WI38 (cell line): ENCODE results near the gene ZNF445.

Experiments used
- H3K4me3 ChIP-seq: 2 replicates; pipeline ENCODE4 v1.5.1; 2011; ENCODE audit warnings: low read depth, mild to moderate bottlenecking, control low read depth, low read length
- TF ChIP-seq, protein P1 (sequence below): IDR thresholded peaks from 2 replicates; pipeline ENCODE4 v1.5.1; 2012; ENCODE audit warnings: low read depth, mild to moderate bottlenecking, control low read depth, low read length

Gene ZNF445

DNA sequence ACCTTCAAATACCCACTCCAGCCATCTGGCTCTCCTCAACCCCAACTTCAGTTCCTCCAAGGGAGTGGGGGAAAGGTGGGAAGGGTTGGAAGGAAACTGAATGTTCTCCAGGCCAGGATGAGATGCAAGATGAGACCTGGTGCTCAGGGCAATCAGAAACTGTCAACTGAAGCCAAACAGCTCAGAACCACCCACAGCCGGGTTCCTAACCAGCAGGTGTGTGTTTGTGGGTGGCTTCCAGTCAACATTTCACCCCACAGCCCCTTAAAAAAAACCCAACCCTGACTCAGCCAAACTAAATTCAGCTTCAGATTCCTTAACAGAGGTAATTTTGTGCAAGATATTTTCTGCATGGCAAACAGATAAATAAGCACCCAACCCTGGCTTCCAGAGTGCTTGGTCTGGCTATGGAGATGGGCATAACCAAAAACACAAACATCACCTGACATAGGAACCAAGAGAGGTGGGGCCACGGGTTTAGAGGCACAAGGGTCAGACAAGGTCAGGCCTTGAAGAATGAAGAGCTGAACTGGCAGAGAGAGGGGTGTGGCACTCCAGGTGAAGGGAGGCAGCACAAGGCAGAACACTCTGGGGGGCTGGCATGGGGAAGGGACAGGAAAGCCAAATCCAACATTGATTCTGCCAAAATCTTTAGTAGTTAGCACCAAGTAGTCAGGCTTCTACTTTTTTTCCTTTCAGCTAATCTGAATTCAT lies 34.7 kb downstream of the ZNF445 start:
- TF ChIP-seq, protein P1, sequence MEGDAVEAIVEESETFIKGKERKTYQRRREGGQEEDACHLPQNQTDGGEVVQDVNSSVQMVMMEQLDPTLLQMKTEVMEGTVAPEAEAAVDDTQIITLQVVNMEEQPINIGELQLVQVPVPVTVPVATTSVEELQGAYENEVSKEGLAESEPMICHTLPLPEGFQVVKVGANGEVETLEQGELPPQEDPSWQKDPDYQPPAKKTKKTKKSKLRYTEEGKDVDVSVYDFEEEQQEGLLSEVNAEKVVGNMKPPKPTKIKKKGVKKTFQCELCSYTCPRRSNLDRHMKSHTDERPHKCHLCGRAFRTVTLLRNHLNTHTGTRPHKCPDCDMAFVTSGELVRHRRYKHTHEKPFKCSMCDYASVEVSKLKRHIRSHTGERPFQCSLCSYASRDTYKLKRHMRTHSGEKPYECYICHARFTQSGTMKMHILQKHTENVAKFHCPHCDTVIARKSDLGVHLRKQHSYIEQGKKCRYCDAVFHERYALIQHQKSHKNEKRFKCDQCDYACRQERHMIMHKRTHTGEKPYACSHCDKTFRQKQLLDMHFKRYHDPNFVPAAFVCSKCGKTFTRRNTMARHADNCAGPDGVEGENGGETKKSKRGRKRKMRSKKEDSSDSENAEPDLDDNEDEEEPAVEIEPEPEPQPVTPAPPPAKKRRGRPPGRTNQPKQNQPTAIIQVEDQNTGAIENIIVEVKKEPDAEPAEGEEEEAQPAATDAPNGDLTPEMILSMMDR: no peak
- no peak overlapping the region for H3K4me3 ChIP-seq

DNA sequence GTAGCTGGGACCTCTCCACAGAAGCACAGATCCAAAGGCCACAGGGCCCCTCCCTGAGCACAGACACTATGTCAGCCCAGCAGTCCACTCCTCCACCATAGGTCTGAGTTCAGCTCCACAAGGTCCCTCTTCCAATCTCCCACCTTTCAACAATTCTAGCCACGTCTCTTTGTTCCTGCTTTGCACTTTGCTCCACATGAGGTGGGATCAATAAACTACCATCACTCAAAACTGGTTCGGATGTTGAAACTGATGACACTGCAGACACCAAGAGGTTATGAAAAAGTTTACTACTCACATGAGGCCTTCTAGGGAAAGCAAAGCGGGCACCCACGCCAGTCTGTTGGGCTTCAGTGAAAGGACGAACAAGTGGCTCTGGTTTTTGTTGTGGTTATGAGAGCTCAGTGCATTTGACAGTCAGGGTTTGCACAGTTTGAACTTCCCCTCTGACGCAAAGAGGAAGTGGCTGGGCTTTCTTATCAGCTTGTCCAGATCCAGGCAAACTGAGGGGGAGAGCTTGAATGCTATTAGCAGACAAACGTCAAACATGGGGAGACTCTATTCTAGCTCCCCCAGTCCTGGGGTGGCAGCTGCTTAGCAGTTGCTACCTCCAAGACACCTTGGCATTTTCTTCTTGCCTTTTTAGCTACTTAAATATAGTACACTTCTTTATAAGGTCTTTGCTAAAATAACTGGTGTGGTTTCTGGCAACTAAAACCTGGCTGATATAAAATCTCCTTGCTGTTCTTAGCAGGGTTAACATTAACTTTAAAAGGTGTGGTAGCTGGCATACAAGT lies 37.8 kb downstream of the ZNF445 start:
- TF ChIP-seq, protein P1: no peak
- no peak overlapping the region for H3K4me3 ChIP-seq

DNA sequence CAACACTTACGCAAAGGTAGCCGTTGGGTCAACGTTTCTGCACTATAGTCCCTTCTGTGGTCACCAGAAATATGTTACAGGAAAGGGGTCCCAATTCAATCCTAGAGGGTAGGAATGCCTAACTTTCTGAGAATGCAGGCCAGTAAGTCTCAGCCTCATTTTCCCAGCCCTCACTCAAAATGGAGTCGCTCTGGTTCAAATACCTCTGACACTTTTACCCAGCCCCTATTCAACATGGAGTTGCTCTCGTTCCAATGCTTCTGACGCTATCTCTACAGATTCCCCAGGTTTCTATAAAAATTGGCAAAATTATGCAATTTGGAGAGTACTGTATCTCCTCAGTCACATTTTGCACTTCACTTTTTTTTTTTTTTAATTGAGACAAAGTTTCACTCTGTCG lies 39.7 kb downstream of the ZNF445 start:
- TF ChIP-seq, protein P1: no peak
- H3K4me3 ChIP-seq: no peak overlapping the region

DNA sequence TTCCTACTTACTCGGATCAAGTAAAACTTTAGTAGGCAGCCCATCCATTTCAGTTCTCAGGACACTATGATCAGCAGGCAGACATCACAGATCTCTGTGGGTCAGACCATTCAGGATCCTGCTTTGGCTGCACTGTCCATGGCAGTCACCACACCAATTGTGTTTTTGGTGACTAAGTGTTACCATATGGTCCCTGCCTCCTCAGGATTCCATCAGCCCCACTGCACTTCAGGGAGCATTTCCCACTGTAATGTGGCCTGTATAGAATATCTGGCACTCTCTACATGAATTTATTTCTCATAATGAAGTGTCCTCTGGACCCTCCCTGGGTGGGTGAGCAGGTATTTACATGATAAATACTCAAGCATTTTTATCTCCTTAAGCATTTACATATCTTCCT lies 41.3 kb downstream of the ZNF445 start:
- TF ChIP-seq, protein P1: no peak
- no peak overlapping the region for H3K4me3 ChIP-seq

DNA sequence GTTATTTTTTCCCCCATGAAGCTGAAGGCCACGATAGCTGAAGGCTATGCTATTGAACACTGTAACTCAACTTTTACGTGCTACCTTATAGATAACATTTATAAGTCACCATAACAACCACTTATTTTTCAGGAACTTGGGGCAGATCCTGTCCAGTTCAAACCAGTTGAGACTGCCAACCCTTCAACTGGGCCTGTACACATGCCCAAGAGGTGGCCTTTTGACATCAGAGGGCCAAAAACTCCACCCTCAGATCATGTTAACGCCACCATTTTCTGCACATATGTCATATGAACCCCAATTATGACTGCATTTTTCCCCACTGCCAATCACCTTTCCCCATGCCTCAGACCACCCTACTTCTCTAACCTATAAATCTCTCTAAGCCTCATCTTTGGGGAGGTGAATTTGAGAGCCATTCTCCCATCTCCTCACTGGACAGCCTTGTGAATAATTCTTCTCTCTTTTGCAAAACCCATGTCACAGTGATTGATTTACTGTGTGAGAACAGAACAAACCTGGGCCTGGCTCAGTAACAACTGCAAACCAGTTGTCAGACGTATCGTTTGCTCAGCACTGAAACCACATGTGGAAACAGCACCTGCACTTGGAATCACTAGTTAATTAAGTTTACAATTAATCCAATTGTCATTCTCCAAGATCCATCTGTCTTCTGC lies 42.5 kb downstream of the ZNF445 start:
- TF ChIP-seq, protein P1: no peak
- H3K4me3 ChIP-seq: no peak overlapping the region

DNA sequence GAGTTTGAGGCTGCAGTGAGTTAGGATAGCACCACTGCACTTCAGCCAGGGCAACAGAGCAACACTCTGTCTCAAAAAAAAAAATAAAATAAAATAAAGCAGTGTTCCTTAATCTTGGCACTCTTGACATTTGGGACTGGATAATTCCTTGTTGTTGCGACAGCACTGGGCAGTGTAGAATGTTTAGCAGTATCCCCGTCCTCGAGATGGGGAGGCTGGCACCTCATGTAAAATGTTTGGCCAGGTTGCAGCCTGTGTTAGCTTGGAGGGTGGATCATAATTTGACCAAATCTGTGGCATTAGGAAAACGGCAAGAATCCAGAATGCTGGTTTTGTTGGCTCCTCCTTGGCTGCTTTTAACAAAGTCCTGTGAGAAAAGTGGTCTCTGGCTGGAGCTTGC lies 47.0 kb downstream of the ZNF445 start:
- no peak overlapping the region for H3K4me3 ChIP-seq
- TF ChIP-seq, protein P1: no peak

DNA sequence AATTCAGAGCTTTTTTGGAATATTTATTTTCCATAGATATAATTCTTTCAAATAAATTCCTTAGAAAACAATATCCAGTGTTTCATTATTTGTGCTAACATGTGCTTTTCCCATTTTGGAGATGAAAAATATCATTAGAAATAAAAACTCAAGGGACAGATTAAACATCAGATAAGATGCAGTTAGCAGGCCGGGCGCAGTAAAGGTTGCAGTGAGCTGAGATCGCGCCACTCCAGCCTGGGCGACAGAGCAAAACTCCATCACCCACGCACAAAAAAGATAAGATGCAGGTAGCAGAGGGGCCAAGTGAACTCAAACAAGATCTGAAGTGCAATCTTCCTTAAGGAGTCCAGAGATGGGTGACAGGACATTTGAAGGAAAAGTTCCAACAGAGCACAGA lies 48.0 kb downstream of the ZNF445 start:
- TF ChIP-seq, protein P1: no peak
- no peak overlapping the region for H3K4me3 ChIP-seq
